ENCODE measurements around the gene SLC2A4. TPM values are rescaled to one million over a fixed set of nuclear protein-coding genes. Genes with fewer than 3 reads are reported as not detected.

The SLC2A4 gene
- total RNA-seq, 1 donor: under 0.01 TPM

DNA sequence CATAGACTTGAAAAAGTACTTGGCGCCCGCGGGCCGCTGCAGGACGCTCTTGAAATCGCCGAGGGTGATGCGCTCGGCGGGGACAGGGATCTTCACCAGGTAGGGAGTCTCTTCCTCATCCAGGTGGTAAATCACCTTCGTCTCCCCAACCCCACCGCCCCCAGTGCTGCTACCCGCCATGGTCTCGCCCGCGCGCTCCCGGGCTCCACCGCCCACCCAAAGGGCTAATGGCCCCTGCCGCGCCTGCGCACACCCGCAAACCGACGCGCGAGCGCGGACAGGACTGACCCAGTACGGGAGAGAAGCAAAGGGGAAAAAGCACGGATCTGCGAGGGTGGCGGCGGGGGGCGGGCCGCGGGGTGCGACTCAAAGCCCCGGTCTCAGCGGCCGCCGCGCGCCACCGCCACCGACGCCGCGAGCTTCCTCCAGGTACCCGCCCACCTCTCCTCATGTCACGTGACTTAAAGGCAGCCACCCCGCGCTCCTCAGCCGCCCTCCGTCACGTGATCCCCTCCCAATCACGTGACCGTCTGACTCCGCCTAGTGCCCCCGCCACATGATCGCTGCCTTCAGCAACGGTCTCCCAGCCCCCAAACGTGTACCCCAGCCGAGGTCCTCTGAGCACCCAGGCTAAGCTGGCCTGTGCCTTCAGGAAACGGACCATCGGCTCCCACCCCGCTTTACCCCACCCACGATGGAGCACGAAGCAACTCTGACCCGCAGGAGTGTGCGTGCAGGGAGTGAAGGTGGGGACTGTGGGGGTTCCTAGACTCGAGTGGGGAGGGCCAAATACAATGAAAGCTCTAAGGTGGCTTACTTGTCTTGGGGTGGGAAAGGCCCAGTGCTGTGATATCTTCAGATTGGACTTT lies 47.2 kb upstream of the SLC2A4 start, which contains the start of gene DVL2:
Gene DVL2, minus strand, starts transcription at position 435 of the 869 bp plus-strand sequence. Its CDS starts 255 bp downstream, at position 180.
- Histone ChIP-seq H3K4me1 (ENCODE audit: insufficient read depth, low read length) (peaks cover 25% of the 10 kb centered on the region), H3K4me3 (ENCODE audit: insufficient read depth, low read length) (peak within 1 kb of the TSS; percentile 80), H3K27me3 (ENCODE audit: insufficient read depth, low read length) (no peaks in the 10 kb centered on the region), H3K36me3 (ENCODE audit: insufficient read depth, low read length) (peaks cover 37% of the 10 kb centered on the region), H4K20me1 (ENCODE audit: insufficient read depth, low read length) (peaks cover 39% of the 10 kb centered on the region), H3K9me3 (ENCODE audit: low read depth, low read length) (no peaks in the 10 kb centered on the region), H2AFZ (ENCODE audit: low read length) (peak within 1 kb of the TSS; percentile 53), H3K4me2 (ENCODE audit: insufficient read depth, low read length) (peak within 1 kb of the TSS; percentile 92), H3K27ac (ENCODE audit: low read depth, low read length) (peak within 1 kb of the TSS; percentile 77), H3K79me2 (ENCODE audit: insufficient read depth, low read length) (peaks cover 92% of the 10 kb centered on the region)
- DNase-seq (ENCODE audit: insufficient read length, low spot score, missing footprints): peak; percentile 100
- TF ChIP-seq, protein P1, sequence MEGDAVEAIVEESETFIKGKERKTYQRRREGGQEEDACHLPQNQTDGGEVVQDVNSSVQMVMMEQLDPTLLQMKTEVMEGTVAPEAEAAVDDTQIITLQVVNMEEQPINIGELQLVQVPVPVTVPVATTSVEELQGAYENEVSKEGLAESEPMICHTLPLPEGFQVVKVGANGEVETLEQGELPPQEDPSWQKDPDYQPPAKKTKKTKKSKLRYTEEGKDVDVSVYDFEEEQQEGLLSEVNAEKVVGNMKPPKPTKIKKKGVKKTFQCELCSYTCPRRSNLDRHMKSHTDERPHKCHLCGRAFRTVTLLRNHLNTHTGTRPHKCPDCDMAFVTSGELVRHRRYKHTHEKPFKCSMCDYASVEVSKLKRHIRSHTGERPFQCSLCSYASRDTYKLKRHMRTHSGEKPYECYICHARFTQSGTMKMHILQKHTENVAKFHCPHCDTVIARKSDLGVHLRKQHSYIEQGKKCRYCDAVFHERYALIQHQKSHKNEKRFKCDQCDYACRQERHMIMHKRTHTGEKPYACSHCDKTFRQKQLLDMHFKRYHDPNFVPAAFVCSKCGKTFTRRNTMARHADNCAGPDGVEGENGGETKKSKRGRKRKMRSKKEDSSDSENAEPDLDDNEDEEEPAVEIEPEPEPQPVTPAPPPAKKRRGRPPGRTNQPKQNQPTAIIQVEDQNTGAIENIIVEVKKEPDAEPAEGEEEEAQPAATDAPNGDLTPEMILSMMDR (IDR thresholded peaks at IDR 0.05; ENCODE audit: extremely low read depth, low read depth, low read length): no peak

DNA sequence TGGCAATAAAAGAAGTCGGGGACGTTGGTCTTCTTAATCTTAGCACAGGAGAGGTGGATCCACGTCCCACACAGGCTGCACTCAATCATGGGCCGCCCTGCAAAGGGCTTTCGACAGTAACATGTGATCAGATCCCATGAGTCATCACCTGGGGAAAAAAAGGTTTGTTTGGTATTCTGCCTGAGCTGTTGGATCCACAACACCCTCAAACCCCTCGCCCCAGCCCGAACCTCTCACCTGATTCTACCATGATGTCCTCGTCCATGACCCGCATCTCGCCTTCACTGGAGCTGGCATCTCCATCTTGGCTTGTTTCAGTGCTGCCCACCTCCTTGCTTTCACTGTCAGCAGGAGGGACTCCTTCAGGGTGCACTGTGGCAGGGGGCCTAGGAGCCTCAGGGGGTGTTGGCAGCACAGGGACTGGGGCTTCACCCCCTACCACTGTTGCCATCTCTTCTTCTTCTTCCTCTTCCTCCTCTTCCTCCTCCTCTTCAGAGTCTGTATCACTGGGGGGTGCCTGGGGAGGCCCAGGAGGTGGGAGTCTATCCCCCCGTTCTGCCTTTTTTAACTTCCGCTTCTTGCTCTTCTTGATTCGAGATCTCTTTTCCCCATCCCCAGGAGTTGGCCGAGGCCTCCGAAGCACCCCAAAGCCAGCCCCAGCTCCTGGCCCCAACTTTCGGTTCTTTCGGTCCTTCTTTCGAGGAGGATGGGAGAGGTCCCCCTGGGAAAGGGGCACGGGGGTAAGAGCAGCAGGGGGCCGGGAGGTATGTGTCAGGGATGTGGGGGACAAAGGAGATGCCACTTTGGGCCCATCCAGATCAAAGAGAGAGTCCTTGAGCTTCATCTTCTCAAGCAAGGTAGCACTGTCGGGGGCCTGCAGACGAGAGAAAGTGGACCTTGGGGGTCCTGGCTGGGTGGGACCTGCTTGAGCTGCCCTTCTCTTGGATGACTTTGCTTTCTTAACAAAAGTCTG lies 45.5 kb upstream of the SLC2A4 start:
- peaks cover 88% of the 10 kb centered on the region for H3K79me2 ChIP-seq (ENCODE audit: insufficient read depth, low read length)
- H2AFZ ChIP-seq (ENCODE audit: low read length): no peak overlapping the region
- TF ChIP-seq, protein P1 (IDR thresholded peaks at IDR 0.05; ENCODE audit: extremely low read depth, low read depth, low read length): no peak
- peaks cover 40% of the 10 kb centered on the region for H3K36me3 ChIP-seq (ENCODE audit: insufficient read depth, low read length)
- peak overlapping the region; percentile 43 for H3K27ac ChIP-seq (ENCODE audit: low read depth, low read length)
- no peaks in the 10 kb centered on the region for H3K27me3 ChIP-seq (ENCODE audit: insufficient read depth, low read length)
- peak overlapping the region; percentile 39 for H3K4me2 ChIP-seq (ENCODE audit: insufficient read depth, low read length)
- H4K20me1 ChIP-seq (ENCODE audit: insufficient read depth, low read length): peaks cover 40% of the 10 kb centered on the region
- H3K4me3 ChIP-seq (ENCODE audit: insufficient read depth, low read length): no peak overlapping the region
- peaks cover 38% of the 10 kb centered on the region for H3K4me1 ChIP-seq (ENCODE audit: insufficient read depth, low read length)
- no peaks in the 10 kb centered on the region for H3K9me3 ChIP-seq (ENCODE audit: low read depth, low read length)
- DNase-seq (ENCODE audit: insufficient read length, low spot score, missing footprints): peak; percentile 86

DNA sequence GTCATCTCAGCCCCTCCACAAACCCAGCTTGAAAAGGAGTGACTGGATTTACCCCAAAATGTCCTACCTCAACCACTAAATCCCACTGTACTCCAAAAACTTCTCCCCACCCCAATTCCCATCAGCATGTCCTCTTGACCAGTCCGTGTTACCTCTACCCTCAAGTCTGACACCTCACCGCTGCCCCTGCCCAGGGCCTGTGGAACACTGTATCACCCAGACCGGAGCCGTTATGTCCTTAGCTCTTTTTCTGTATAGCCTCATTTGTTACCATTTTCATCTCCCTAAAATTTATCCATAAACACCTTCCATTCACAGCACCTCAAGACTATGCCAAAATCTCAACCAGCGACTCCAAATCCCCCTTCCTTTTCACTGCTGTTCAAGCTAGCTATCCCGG lies 44.7 kb upstream of the SLC2A4 start:
- peak overlapping the region; percentile 78 for H3K4me2 ChIP-seq (ENCODE audit: insufficient read depth, low read length)
- H3K27ac ChIP-seq (ENCODE audit: low read depth, low read length): no peak overlapping the region
- no peak for DNase-seq (ENCODE audit: insufficient read length, low spot score, missing footprints)
- no peak overlapping the region for H3K4me3 ChIP-seq (ENCODE audit: insufficient read depth, low read length)
- H2AFZ ChIP-seq (ENCODE audit: low read length): no peak overlapping the region
- peaks cover 88% of the 10 kb centered on the region for H3K79me2 ChIP-seq (ENCODE audit: insufficient read depth, low read length)
- no peaks in the 10 kb centered on the region for H3K9me3 ChIP-seq (ENCODE audit: low read depth, low read length)
- H3K36me3 ChIP-seq (ENCODE audit: insufficient read depth, low read length): peaks cover 42% of the 10 kb centered on the region
- H4K20me1 ChIP-seq (ENCODE audit: insufficient read depth, low read length): peaks cover 40% of the 10 kb centered on the region
- peaks cover 44% of the 10 kb centered on the region for H3K4me1 ChIP-seq (ENCODE audit: insufficient read depth, low read length)
- TF ChIP-seq, protein P1 (IDR thresholded peaks at IDR 0.05; ENCODE audit: extremely low read depth, low read depth, low read length): no peak
- no peaks in the 10 kb centered on the region for H3K27me3 ChIP-seq (ENCODE audit: insufficient read depth, low read length)
